PC-9 (cell line): ENCODE data around the gene PPWD1.

Experiments
- CTCF ChIP-seq: fragments of 200-600 bp; sonication (generic); conservative IDR thresholded peaks from 2 replicates; pipeline ENCODE4 v1.6.1; 2017; ENCODE audit warnings: mixed run types, antibody characterized with exemption, mild to moderate bottlenecking, moderate library complexity
- EZH2 ChIP-seq: fragments of 200-600 bp; sonication (generic); IDR thresholded peaks from 2 replicates; pipeline ENCODE4 v1.8.0; 2017; ENCODE audit warnings: antibody characterized with exemption, low read depth

GRCh38 chr5:65563777-65564176 is 681 bp downstream of the PPWD1 start:
- no peak for TF ChIP-seq CTCF
- TF ChIP-seq EZH2, result no peak
